ENCODE measurements around the gene VHLL. TPM values are rescaled to one million over a fixed set of nuclear protein-coding genes. Genes with fewer than 3 reads are reported as not detected.

Gene VHLL
- total RNA-seq, 1 experiment from 2014 or later, result not detected

DNA sequence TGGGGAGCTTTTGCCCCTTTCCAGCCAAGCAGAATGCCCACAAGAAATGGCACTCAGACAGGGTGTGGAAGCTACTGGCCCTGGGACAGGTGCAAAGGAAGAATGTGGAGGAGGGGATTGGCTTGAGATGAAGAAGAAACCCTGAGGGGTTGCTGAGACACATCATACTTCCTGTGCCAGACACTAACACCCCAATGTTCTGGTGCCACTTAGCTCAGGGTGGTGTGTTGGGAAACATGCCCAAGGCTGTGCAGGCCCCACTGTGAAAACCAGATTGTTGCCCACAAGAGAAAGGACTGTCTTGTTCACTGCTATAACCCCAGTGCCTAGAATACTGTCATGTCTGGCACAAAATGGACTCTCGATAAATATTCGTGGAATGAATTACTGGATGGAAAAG, 41.4 kb downstream of the VHLL start:
- no peak for DNase-seq (ENCODE audit: low spot score)

DNA sequence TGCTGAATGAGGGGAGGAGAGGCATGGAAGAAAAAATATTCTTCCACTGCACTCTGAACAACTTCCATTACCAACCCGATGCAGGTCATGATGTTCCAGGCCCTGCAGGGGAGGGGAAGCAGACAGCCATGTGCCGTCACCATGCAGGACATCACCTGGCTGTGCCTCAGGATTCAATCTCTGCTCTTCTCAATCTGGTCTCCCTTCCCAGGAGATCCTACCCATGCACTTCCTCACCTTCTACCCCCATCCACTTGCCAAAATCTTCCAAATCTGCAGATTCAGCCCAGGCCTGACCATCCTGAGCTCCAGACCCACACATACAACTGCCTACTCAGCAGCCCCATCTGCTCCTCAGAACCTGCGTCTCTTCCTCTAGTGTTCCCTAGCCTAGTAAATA, 45.5 kb downstream of the VHLL start:
- no peak for DNase-seq (ENCODE audit: low spot score)

DNA sequence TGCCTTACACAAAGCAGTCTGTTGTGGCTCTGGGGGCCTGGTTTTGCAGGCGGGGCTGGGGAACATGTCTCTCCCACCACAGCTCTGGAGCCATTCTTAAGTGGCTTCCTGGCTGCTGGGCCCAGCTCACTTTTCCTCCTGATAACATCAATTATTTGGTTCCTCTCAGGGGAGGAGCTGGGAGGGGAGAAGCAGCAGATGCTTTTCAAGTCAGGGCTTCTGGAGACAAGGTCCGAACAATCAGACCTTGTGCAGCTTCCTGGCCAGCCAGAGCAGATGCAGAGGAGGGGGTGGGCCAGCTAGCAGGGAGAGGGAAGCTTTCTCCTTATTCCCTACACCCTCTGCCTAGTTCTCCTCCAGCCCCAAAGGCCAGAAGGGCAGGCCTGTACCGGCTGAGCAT, 47.6 kb downstream of the VHLL start:
- DNase-seq (ENCODE audit: low spot score), result no peak

DNA sequence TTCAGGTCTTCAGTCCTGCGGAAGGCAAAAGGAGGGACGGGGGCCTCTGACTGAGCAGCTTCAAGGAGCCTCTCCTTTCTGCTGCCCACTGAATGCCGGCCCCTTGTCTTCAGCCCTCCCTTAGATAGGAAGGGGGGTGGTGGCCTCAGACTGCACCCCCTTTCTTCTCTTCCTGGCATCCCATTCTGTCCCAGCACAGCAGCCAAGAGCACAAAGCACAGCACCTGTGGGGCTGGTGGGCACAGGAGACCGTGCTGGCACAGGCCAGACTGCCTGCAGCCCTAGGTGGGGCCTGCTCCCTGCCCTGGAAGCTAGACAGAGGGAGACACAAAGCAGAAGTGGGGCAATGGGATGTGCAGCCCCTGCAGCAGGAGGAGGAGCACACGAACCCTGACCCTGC, 49.5 kb downstream of the VHLL start:
- DNase-seq (ENCODE audit: low spot score), result no peak

Other genes with a start within 250 kb of the VHLL start
- 23.0 and 24.4 TPM in 2 replicates for gene UBQLN4, start 245.5 kb downstream of the VHLL start, total RNA-seq (2014; rRNA removed; shearing (Covaris generic))
- 66.7 and 84.8 TPM in 2 replicates for gene LAMTOR2, start 244.5 kb downstream of the VHLL start, total RNA-seq (2014; rRNA removed; shearing (Covaris generic))
- gene RAB25, start 238.1 kb downstream of the VHLL start, total RNA-seq (2014; rRNA removed; shearing (Covaris generic)), result 0.19 TPM in 1 of 2 replicates, not detected in the other
- gene MEX3A, start 216.8 kb downstream of the VHLL start, total RNA-seq (2014; rRNA removed; shearing (Covaris generic)), result 2.8 and 4.5 TPM in 2 replicates
- 257 and 363 TPM in 2 replicates for gene LMNA, start 184.6 kb downstream of the VHLL start, total RNA-seq (2014; rRNA removed; shearing (Covaris generic))
- 0.15 TPM in 1 of 2 replicates, not detected in the other for gene SEMA4A, start 145.7 kb downstream of the VHLL start, total RNA-seq (2014; rRNA removed; shearing (Covaris generic))
- 17.7 and 17.8 TPM in 2 replicates for gene SLC25A44, start 105.2 kb downstream of the VHLL start, total RNA-seq (2014; rRNA removed; shearing (Covaris generic))
- gene PMF1, start 86.3 kb downstream of the VHLL start, total RNA-seq (2014; rRNA removed; shearing (Covaris generic)), result 68.2 and 79.0 TPM in 2 replicates
- 0.08 TPM in 1 of 2 replicates, not detected in the other for gene BGLAP, start 57.1 kb downstream of the VHLL start, total RNA-seq (2014; rRNA removed; shearing (Covaris generic))
- gene PAQR6, start 51.3 kb downstream of the VHLL start, total RNA-seq (2014; rRNA removed; shearing (Covaris generic)), result 0.50 and 1.0 TPM in 2 replicates
- 39.9 and 45.9 TPM in 2 replicates for gene SMG5, start 16.5 kb downstream of the VHLL start, total RNA-seq (2014; rRNA removed; shearing (Covaris generic))
- 1.4 and 7.3 TPM in 2 replicates for gene TMEM79, start 15.0 kb downstream of the VHLL start, total RNA-seq (2014; rRNA removed; shearing (Covaris generic))
- 81.7 and 84.6 TPM in 2 replicates for gene GLMP, start 3.6 kb downstream of the VHLL start, total RNA-seq (2014; rRNA removed; shearing (Covaris generic))
- 584 and 592 TPM in 2 replicates for gene CCT3, start 39.0 kb upstream of the VHLL start, total RNA-seq (2014; rRNA removed; shearing (Covaris generic))
- 0.23 and 0.39 TPM in 2 replicates for gene TSACC, start 39.2 kb upstream of the VHLL start, total RNA-seq (2014; rRNA removed; shearing (Covaris generic))
- 0.06 TPM in 1 of 2 replicates, not detected in the other for gene RHBG, start 69.9 kb upstream of the VHLL start, total RNA-seq (2014; rRNA removed; shearing (Covaris generic))
- 3.9 and 7.9 TPM in 2 replicates for gene MEF2D, start 201.5 kb upstream of the VHLL start, total RNA-seq (2014; rRNA removed; shearing (Covaris generic))